GM12878 (cell line): ENCODE measurements around the gene GRIN2C. TPM values are rescaled to one million over a fixed set of nuclear protein-coding genes. Genes with fewer than 3 reads are reported as not detected.
"Not testable (repeated sequence)": the region's sequence is repeated elsewhere in the genome, so short reads cannot be mapped to it uniquely, and the experiment has no call there.

Experiments
- ATAC-seq: fragments of 200-7000 bp; cut with Tn5 transposase; 3 replicates; pipeline ENCODE4 v1.9.1; 2020; ENCODE audit warnings: mild to moderate bottlenecking, moderate library complexity
- BruUV-seq: library from RNA; stranded (reverse); fragments of 400-500 nt; replicated peaks from 2 replicates; lab custom pipeline; 2021; lab: Mats Ljungman, UMichigan
- CTCF ChIA-PET: fragments of 300-600 bp; sonication (Branson Sonifier 250); formaldehyde crosslinking; extraction: SDS; loops from one replicate; lab custom pipeline; 2021; ENCODE audit warnings: inconsistent platforms; lab: Yijun Ruan, JAX
- POLR2A ChIA-PET: fragments of 350-600 bp; formaldehyde crosslinking; extraction: SDS; loops from one replicate; lab custom pipeline; 2021; ENCODE audit warnings: inconsistent platforms; lab: Charles Lee
- RAD21 ChIA-PET: fragments of 300-600 bp; sonication (Branson Sonifier 250); formaldehyde crosslinking; loops from one replicate; lab custom pipeline; 2023; ENCODE audit warnings: antibody characterized with exemption; ENCODE audit not compliant: unreplicated experiment; lab: Charles Lee
- SMC1A ChIA-PET: fragments of 300-600 bp; sonication (Branson Sonifier 250); formaldehyde crosslinking; loops from one replicate; lab custom pipeline; 2023; ENCODE audit not compliant: unreplicated experiment, uncharacterized antibody; lab: Charles Lee
- DNase-seq: peaks from one replicate; pipeline ENCODE4 v3.0.0-alpha.2; 2011; ENCODE audit warnings: low read depth, low spot score
- FAIRE-seq: peaks from 3 replicates; lab custom pipeline; 2011; peaks lifted over from hg19 to GRCh38; lab: Jason Lieb, UNC
- H2AFZ ChIP-seq: 2 replicates; pipeline ENCODE4 v1.6.0; 2011; ENCODE audit warnings: low read depth, low read length, control low read depth; ENCODE audit not compliant: control insufficient read depth
- H3K27ac ChIP-seq: 2 replicates; pipeline ENCODE4 v1.5.1; 2011; ENCODE audit warnings: control low read depth; ENCODE audit not compliant: control insufficient read depth, insufficient read depth
- H3K27me3 ChIP-seq, 2 experiments: replicated peaks in 1 of 2; 2 replicates each; pipeline versions ENCODE4 v1.6.0 to v1.6.1; 2011; ENCODE audit warnings: low read length in 1 of 2; ENCODE audit not compliant: control insufficient read depth in 2 of 2, insufficient read depth in 2 of 2
- H3K36me3 ChIP-seq, 2 experiments: 2 replicates each; pipeline ENCODE4 v1.5.1; 2011; ENCODE audit warnings: low read length in 1 of 2; ENCODE audit not compliant: control insufficient read depth in 2 of 2, insufficient read depth in 2 of 2
- H3K4me1 ChIP-seq: 2 replicates; pipeline ENCODE4 v1.6.1; 2011; ENCODE audit warnings: mild to moderate bottlenecking, low read length, moderate library complexity, mixed read lengths; ENCODE audit not compliant: control insufficient read depth, insufficient read depth
- H3K4me2 ChIP-seq: 2 replicates; pipeline ENCODE4 v1.6.0; 2011; ENCODE audit warnings: control low read depth; ENCODE audit not compliant: control insufficient read depth, insufficient read depth
- H3K4me3 ChIP-seq: fragments of 200-600 bp; sonication (generic); 2 replicates; pipeline ENCODE4 v1.5.1; 2016
- H3K79me2 ChIP-seq: 2 replicates; pipeline ENCODE4 v1.6.0; 2011; ENCODE audit warnings: low read length; ENCODE audit not compliant: control insufficient read depth, insufficient read depth
- H3K9ac ChIP-seq: 2 replicates; pipeline ENCODE4 v1.8.0; 2011; ENCODE audit warnings: low read length, control low read depth, mixed read lengths; ENCODE audit not compliant: control insufficient read depth, insufficient read depth
- H3K9me3 ChIP-seq: replicated peaks from 3 replicates; pipeline ENCODE4 v1.5.1; 2011; ENCODE audit warnings: mild to moderate bottlenecking, low read length; ENCODE audit not compliant: control insufficient read depth, insufficient read depth
- H4K20me1 ChIP-seq: 2 replicates; pipeline ENCODE4 v1.6.0; 2011; ENCODE audit not compliant: control insufficient read depth, insufficient read depth
- BACH1 ChIP-seq: fragments of 450-650 bp; IDR thresholded peaks from 2 replicates; pipeline ENCODE4 v1.6.1; 2017; ENCODE audit warnings: mild to moderate bottlenecking, borderline replicate concordance
- BHLHE40 ChIP-seq, 2 experiments: fragments of 450-650 bp in 1 of 2; IDR thresholded peaks; 2 replicates each; pipeline ENCODE4 v1.6.1; 2011 to 2017; ENCODE audit warnings: low read depth in 2 of 2, borderline replicate concordance in 1 of 2, improper control_type of control experiment in 1 of 2, low read length in 1 of 2, mild to moderate bottlenecking in 1 of 2
- CTCF ChIP-seq, 3 experiments: IDR thresholded peaks in 2 of 3; conservative IDR thresholded peaks in 1 of 3; 2 replicates each; pipeline ENCODE4 v1.5.1; 2011; ENCODE audit warnings: low read depth in 3 of 3, low read length in 3 of 3, mild to moderate bottlenecking in 3 of 3, control low read depth in 2 of 3, moderate library complexity in 2 of 3, inconsistent platforms in 1 of 3, mixed read lengths in 1 of 3; ENCODE audit not compliant: control insufficient read depth in 2 of 3, insufficient read depth in 1 of 3; ENCODE audit errors: extremely low read depth in 1 of 3
- ESRRA ChIP-seq: IDR thresholded peaks from 2 replicates; pipeline ENCODE4 v1.6.1; 2012; ENCODE audit warnings: mild to moderate bottlenecking, low read length, improper control_type of control experiment
- MAX ChIP-seq: IDR thresholded peaks from 2 replicates; pipeline ENCODE4 v1.6.1; 2012; ENCODE audit warnings: low read depth, low read length, improper control_type of control experiment
- PML ChIP-seq: IDR thresholded peaks from 2 replicates; pipeline ENCODE4 v1.6.1; 2012; ENCODE audit warnings: low read length, inconsistent platforms
- SP1 ChIP-seq: IDR thresholded peaks from one replicate; pipeline ENCODE4 v1.6.1; 2011; ENCODE audit warnings: low read depth, low read length
- SUZ12 ChIP-seq: fragments of 200-600 bp; sonication (generic); IDR thresholded peaks from one replicate; pipeline ENCODE4 v1.6.1; 2018; ENCODE audit warnings: antibody characterized with exemption, mild to moderate bottlenecking; ENCODE audit not compliant: unreplicated experiment
- ZBTB11 ChIP-seq: fragments of 450-650 bp; formaldehyde crosslinking; IDR thresholded peaks from 2 replicates; pipeline ENCODE4 v1.5.0; 2022; ENCODE audit warnings: mild to moderate bottlenecking, missing genetic modification characterization
- WGBS: methylation state at CpG from one replicate; pipeline ENCODE4 v1.1.6; 2016; ENCODE audit warnings: low lambda C conversion rate; ENCODE audit not compliant: insufficient replicate concordance, insufficient coverage; ENCODE audit errors: missing lambda C conversion rate; 5-methylcytosine and 5-hydroxymethylcytosine counted together
- in situ Hi-C: fragments of 300-500 bp; cut with MboI; formaldehyde crosslinking; loops from 9 replicates; pipeline ENCODE4 v1.14.3; 2018; ENCODE audit warnings: mixed read lengths
- intact Hi-C: fragments of 100-400 bp; cut with micrococcal nuclease; formaldehyde crosslinking; loops from one replicate; pipeline ENCODE4 v1.14.2; 2022; ENCODE audit not compliant: unreplicated experiment
- polyA plus RNA-seq, 11 experiments: library from polyadenylated mRNA; depleted of rRNA in 4 of 11; unstranded in 6 of 11; stranded (reverse) in 5 of 11; fragments of >200 nt; fragmentation: Nextera tagmentation in 4 of 11; fragmentation: Illumina TruSeq in 1 of 11; extraction: Ambion mirVana in 4 of 11; extraction: Trizol in 1 of 11; gene quantifications; 1 replicate in 1 of 11; 2 replicates in 10 of 11; pipeline versions ENCODE4 v1.2.1 to v1.2.3, GENCODE V29; 2011 to 2016; ENCODE audit warnings: inconsistent platforms in 2 of 11, missing spikeins in 2 of 11, low read depth in 1 of 11
- total RNA-seq, 4 experiments: library from RNA; depleted of rRNA in 3 of 4; stranded (reverse); fragments of >200 nt in 3 of 4; fragmentation: Illumina TruSeq in 1 of 4; extraction: Trizol in 1 of 4; gene quantifications; 2 replicates each; pipeline versions ENCODE4 v1.2.1 to v1.2.3, GENCODE V29; 2013 to 2021

GRIN2C gene
- total and polyA plus RNA-seq, 10 of the 15 experiments (the other 5 are each of a cell fraction or from before 2014, with no cell fraction given): 0.01 to 0.20 (median 0.11) TPM; not detected in 2

- peak; percentile 46; the same call in 1 of the 2 replicates for TF ChIP-seq BACH1
- TF ChIP-seq MAX: no peak
- no peak for TF ChIP-seq PML
- TF ChIP-seq ESRRA: no peak
- peak; percentile 84 for TF ChIP-seq SUZ12
- no peak for TF ChIP-seq SP1
- TF ChIP-seq ZBTB11 (CRISPR knock-in tag): no peak
- peak in 1 of 3 experiments; percentile 13; a peak in 1 of 6 replicates for TF ChIP-seq CTCF (IDR thresholded peaks at IDR 0.05 in 2 of 3, conservative IDR thresholded peaks at IDR 0.05 in 1 of 3; ENCODE audit: control insufficient read depth in 2 of 3, extremely low read depth in 1 of 3, insufficient read depth in 1 of 3, low read depth in 3 of 3, low read length in 3 of 3)
- TF ChIP-seq BHLHE40 (IDR thresholded peaks at IDR 0.05; ENCODE audit: borderline replicate concordance in 1 of 2, low read depth in 2 of 2, low read length in 1 of 2): no peak
- TF ChIP-seq, all 136 proteins: peak for 3
These were observed at the start of gene GRIN2C (continued) for GRCh38 chr17:74859459-74860228.

GRCh38 chr17:74909097-74909496, 49.4 kb upstream of the GRIN2C start:
- BruUV-seq, H3K9me3 ChIP-seq, in situ Hi-C loops, H3K27me3 ChIP-seq, intact Hi-C loops, SMC1A ChIA-PET, H3K36me3 ChIP-seq, H3K27ac ChIP-seq, H3K9ac ChIP-seq, FAIRE-seq, H2AFZ ChIP-seq, H3K4me3 ChIP-seq, H3K4me2 ChIP-seq, H3K79me2 ChIP-seq, H4K20me1 ChIP-seq, H3K4me1 ChIP-seq, DNase-seq, POLR2A ChIA-PET, ATAC-seq: not testable (repeated sequence)
- RAD21 ChIA-PET: interaction anchor here (1.0 kb wide), 1 partner anchor 52 kb away, joined by 3 read pairs; no protein-coding TSS in a partner anchor
- CTCF ChIA-PET: interaction anchor here (1.8 kb wide), 1 partner anchor 52 kb away, joined by 5 read pairs; no protein-coding TSS in a partner anchor
- WGBS: 40% methylated on average over 4 of the region's 4 CpGs
